ENCODE data around the gene RESP18. TPM values are rescaled to one million over a fixed set of nuclear protein-coding genes. Genes with fewer than 3 reads are reported as not detected.
A peak's percentile ranks its signal among the peaks of the same experiment; 100 is the strongest.

RESP18 gene
- total RNA-seq, 2 donors from 2014 or later = not detected

DNA sequence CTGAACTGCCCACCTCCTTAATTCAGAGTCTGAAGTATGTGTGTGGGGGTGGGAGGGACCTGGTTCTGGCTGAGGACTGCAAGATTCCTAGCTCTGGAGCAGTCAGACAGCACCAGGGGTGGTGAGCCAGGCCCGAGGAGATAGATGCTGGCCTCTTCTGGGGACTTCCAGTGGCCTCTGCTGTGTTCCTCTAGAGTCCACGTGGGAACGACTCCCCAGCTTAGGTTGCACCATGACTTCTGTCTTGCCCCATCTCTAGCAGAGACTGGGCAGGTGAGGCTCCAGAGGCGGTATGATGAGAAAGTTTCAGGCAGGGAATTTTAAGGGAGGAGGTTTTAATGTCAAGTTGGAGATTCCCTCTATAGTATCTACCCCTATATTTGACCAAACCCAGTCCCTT is 22.0 kb upstream of the RESP18 start:
- WGBS = 65% methylated on average over 4 of the region's 4 CpGs
- Histone ChIP-seq H3K4me1 (replicated peaks) (no peaks in the 10 kb centered on the region), H3K4me3 (no peak overlapping the region), H3K9me3 (no peaks in the 10 kb centered on the region), H3K36me3 (no peaks in the 10 kb centered on the region), H3K27ac (no peak overlapping the region), H3K27me3 (replicated peaks; ENCODE audit: insufficient read depth) (peaks cover 11% of the 10 kb centered on the region)
- no peak for DNase-seq (ENCODE audit: low spot score)
- intact Hi-C loops (cut with DNase I) = no loop called here
- TF ChIP-seq POLR2AphosphoS5 (IDR thresholded peaks at IDR 0.05) = no peak
- TF ChIP-seq, protein P1, sequence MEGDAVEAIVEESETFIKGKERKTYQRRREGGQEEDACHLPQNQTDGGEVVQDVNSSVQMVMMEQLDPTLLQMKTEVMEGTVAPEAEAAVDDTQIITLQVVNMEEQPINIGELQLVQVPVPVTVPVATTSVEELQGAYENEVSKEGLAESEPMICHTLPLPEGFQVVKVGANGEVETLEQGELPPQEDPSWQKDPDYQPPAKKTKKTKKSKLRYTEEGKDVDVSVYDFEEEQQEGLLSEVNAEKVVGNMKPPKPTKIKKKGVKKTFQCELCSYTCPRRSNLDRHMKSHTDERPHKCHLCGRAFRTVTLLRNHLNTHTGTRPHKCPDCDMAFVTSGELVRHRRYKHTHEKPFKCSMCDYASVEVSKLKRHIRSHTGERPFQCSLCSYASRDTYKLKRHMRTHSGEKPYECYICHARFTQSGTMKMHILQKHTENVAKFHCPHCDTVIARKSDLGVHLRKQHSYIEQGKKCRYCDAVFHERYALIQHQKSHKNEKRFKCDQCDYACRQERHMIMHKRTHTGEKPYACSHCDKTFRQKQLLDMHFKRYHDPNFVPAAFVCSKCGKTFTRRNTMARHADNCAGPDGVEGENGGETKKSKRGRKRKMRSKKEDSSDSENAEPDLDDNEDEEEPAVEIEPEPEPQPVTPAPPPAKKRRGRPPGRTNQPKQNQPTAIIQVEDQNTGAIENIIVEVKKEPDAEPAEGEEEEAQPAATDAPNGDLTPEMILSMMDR (IDR thresholded peaks at IDR 0.05) = no peak
- TF ChIP-seq POLR2A (IDR thresholded peaks at IDR 0.05) = no peak

DNA sequence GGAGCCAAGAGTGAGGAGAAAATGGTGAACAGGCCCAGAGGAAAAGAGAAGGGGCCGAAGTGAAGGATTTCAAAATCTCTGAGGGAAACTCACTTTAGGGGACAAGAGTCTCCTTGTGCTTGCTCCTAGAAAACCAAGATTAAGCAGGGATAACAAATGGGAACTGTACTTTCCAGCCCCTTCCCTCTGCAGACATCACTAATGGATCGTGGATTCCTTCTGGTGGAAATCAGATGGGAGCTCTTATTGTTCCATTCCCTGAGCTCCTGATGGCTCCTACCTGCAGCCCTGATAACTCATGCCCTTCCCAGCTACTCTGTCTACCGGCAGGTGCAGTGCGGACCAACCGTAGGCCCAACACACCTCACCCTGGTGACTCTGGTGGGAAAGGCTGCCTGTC is 20.6 kb upstream of the RESP18 start:
- intact Hi-C loops (cut with DNase I) = no loop called here
- no peak for DNase-seq (ENCODE audit: low spot score)
- Histone ChIP-seq H3K4me3 (no peak overlapping the region), H3K9me3 (no peaks in the 10 kb centered on the region), H3K27ac (no peak overlapping the region), H3K36me3 (no peaks in the 10 kb centered on the region), H3K4me1 (replicated peaks) (no peaks in the 10 kb centered on the region), H3K27me3 (replicated peaks; ENCODE audit: insufficient read depth) (peaks cover 1% of the 10 kb centered on the region)
- TF ChIP-seq POLR2AphosphoS5 (IDR thresholded peaks at IDR 0.05) = no peak
- TF ChIP-seq, protein P1 (IDR thresholded peaks at IDR 0.05) = no peak
- no peak for TF ChIP-seq POLR2A (IDR thresholded peaks at IDR 0.05)
- WGBS = 75% methylated on average over 5 of the region's 5 CpGs

DNA sequence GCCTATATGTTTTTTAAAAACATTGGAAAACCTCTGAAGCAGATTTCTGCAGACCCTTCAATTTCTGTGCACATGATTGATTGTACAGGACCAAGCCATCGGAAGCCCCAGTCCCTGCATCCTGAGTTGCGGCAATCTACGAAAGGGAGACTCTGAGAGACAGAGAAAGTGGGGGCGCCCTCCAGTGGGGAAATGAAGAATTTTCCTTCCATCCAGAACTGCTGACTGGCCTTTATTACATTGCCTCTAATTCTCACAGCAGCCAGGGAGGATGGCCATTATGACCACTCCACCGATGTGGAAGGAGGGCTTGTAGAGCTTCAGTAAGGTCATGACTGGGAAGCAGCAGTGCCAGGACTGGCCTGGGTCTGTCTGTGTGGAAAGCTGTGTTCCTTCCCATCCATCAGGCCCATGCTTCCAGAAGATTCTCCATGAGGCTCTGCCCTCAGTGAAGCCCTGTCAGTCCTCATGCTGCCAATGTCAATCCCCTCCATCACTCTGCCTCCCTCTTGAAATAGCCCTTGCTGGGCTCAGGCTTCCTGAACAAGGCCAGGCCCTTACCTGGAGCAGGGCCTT is 20.0 kb upstream of the RESP18 start:
- 11% methylated on average over 5 of the region's 5 CpGs for WGBS
- intact Hi-C loops (cut with DNase I) = no loop called here

DNA sequence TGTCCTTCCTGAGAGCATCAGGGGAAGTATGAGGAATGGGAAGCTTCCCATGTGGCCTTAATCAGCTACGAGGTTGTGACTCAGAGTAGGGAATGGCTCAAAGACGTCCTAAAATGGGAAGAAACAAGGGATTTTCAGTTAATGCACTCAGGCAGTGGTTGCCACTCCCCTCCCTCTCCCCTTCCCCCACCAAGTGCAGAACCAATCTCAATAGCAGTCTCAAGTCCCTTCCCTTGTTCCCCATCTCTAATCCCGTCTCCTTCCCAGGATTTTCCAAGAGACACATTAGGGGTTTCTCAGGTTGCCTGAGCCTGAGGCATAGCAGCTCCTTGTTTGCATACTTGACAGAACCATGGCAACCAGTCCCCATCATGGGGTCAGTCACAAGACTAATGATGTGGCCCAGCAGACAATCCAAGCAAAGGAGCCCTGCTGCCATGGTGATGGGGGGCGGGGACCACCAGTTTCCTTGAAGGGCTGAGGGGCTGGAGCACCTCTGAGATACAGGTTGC is 18.2 kb upstream of the RESP18 start:
- Histone ChIP-seq H3K4me3 (no peak overlapping the region), H3K27ac (no peak overlapping the region), H3K27me3 (replicated peaks; ENCODE audit: insufficient read depth) (no peaks in the 10 kb centered on the region), H3K36me3 (no peaks in the 10 kb centered on the region), H3K9me3 (no peaks in the 10 kb centered on the region), H3K4me1 (replicated peaks) (no peaks in the 10 kb centered on the region)
- WGBS = 32% methylated on average over 4 of the region's 4 CpGs
- intact Hi-C loops (cut with DNase I) = no loop called here
- no peak for TF ChIP-seq POLR2A (IDR thresholded peaks at IDR 0.05)
- no peak for TF ChIP-seq POLR2AphosphoS5 (IDR thresholded peaks at IDR 0.05)
- TF ChIP-seq, protein P1 (IDR thresholded peaks at IDR 0.05) = no peak
- no peak for DNase-seq (ENCODE audit: low spot score)

More for the DNA sequence above, 20.0 kb upstream of the RESP18 start:
- H3K27me3 ChIP-seq (replicated peaks; ENCODE audit: insufficient read depth) = no peaks in the 10 kb centered on the region
- TF ChIP-seq, protein P1 (IDR thresholded peaks at IDR 0.05) = peak in 3 of 4 experiments; percentile 21 to 46 (median 24)
- TF ChIP-seq POLR2AphosphoS5 (IDR thresholded peaks at IDR 0.05) = no peak
- H3K9me3 ChIP-seq = no peaks in the 10 kb centered on the region
- DNase-seq (ENCODE audit: low spot score) = peak; percentile 10
- H3K27ac ChIP-seq = no peak overlapping the region
- no peaks in the 10 kb centered on the region for H3K4me1 ChIP-seq (replicated peaks)
- no peaks in the 10 kb centered on the region for H3K36me3 ChIP-seq
- H3K4me3 ChIP-seq = no peak overlapping the region

DNA sequence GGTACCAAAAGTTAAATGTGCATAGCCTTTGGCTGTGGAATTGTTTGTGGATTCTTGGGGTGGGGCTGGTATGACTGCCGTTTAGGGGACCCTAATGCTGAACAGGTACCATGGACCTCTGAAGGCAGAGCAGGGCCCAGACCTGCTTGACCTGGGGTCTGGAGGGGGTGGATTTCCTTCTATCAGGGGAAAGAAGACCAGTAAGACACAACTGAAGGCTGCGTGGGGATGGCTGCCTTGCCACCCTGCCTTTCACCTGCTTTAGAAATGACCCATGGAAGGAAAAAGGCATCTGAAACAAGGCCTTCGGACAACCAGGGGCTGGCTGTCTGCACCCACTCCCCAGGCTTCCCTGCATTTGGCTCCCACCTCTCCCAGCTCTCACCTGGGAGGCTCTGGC is 17.7 kb upstream of the RESP18 start:
- Histone ChIP-seq H3K4me1 (replicated peaks) (no peaks in the 10 kb centered on the region), H3K4me3 (no peak overlapping the region), H3K36me3 (no peaks in the 10 kb centered on the region), H3K27me3 (replicated peaks; ENCODE audit: insufficient read depth) (no peaks in the 10 kb centered on the region), H3K9me3 (no peaks in the 10 kb centered on the region), H3K27ac (no peak overlapping the region)
- intact Hi-C loops (cut with DNase I) = no loop called here
- DNase-seq (ENCODE audit: low spot score) = no peak
- WGBS = 77% methylated on average over 3 of the region's 3 CpGs
- TF ChIP-seq POLR2AphosphoS5 (IDR thresholded peaks at IDR 0.05) (no peak), POLR2A (IDR thresholded peaks at IDR 0.05) (no peak)
- TF ChIP-seq, protein P1 (IDR thresholded peaks at IDR 0.05) = no peak
